ENCODE data around the gene TACC2. TPM values are rescaled to one million over a fixed set of nuclear protein-coding genes. Genes with fewer than 3 reads are reported as not detected.

The TACC2 gene
- total and polyA plus RNA-seq, 9 of the 15 experiments (the other 6 are each of a cell fraction or from before 2014, with no cell fraction given) = under 0.01 to 0.35 (median 0.03) TPM; not detected in 6

DNA sequence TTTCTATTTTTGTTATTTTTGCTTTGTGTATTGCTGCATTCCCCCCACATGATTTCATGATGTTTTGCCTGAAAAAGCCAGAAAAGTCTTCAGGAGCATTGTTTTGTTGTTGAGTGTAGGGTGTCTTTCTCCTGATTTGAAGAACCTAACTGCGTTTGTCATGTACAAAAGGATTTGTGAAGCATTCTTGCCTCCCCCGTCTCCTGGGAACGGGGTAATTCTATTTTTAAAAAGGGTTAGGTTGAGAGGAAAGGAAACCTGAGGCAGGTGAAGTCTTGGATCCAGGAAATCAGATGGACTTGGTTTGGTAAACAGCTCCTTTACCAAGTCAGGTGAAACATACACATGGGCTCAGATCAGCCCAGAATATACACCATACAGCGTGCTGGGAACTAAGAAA lies 256.2 kb downstream of the TACC2 start:
- Histone ChIP-seq H3K27me3 (ENCODE audit: control insufficient read depth in 2 of 2, insufficient read depth in 2 of 2, low read length in 2 of 2) (peaks cover 0 to 27% of the 10 kb centered on the region in 2 experiments; a peak in 3 of 5 replicates), H3K9me3 (replicated peaks; ENCODE audit: control insufficient read depth, insufficient read depth, low read depth, low read length) (no peaks in the 10 kb centered on the region), H2AFZ (ENCODE audit: low read depth, low read length) (no peak overlapping the region), H3K4me3 (no peak overlapping the region), H3K36me3 (ENCODE audit: control insufficient read depth, insufficient read depth, low read length) (no peaks in the 10 kb centered on the region), H3K27ac (ENCODE audit: extremely low read depth, low read depth, low read length) (no peak overlapping the region), H3K9ac (ENCODE audit: insufficient read depth in 1 of 2, low read depth in 2 of 2, low read length in 2 of 2) (no peak overlapping the region), H3K4me2 (ENCODE audit: insufficient read depth, low read length) (no peak overlapping the region), H3K9me1 (ENCODE audit: control insufficient read depth, insufficient read depth, low read length) (no peaks in the 10 kb centered on the region), H3K4me1 (replicated peaks in 1 of 2; ENCODE audit: control insufficient read depth in 2 of 2, insufficient read depth in 2 of 2, low read length in 2 of 2) (no peaks in the 10 kb centered on the region), H3K79me2 (ENCODE audit: control insufficient read depth, insufficient read depth, low read length) (no peaks in the 10 kb centered on the region), H4K20me1 (replicated peaks; ENCODE audit: control insufficient read depth, insufficient read depth, low read length) (no peaks in the 10 kb centered on the region)
- intact Hi-C loops (cut with micrococcal nuclease) = no loop called here
- POLR2A ChIA-PET = no interaction called here
- WGBS (ENCODE audit: insufficient coverage, low coverage, missing lambda C conversion rate) = 0% methylated on average over 1 of the region's 4 CpGs
- no TSS peak for BruUV-seq (replicated peaks)
- FAIRE-seq (no peak), ATAC-seq (no peak), DNase-seq (ENCODE audit: extremely low read depth in 1 of 4, low spot score in 3 of 4) (no peak)
- CTCF ChIA-PET (ENCODE audit: low intra/inter-chr PET ratio) = no interaction called here
- in situ Hi-C loops (cut with MboI) = no loop called here
- TF ChIP-seq ZNF133 (CRISPR knock-in tag; IDR thresholded peaks at IDR 0.05) (no peak), NCOA6 (IDR thresholded peaks at IDR 0.05) (no peak), NFRKB (IDR thresholded peaks at IDR 0.05; ENCODE audit: low read depth) (no peak), FOXM1 (IDR thresholded peaks at IDR 0.05; ENCODE audit: low read depth) (no peak), FOXM1 (CRISPR knock-in tag; IDR thresholded peaks at IDR 0.05; ENCODE audit: low read depth) (no peak), CEBPG (CRISPR knock-in tag; IDR thresholded peaks at IDR 0.05) (no peak), CEBPG (tag; conservative IDR thresholded peaks at IDR 0.05 in 1 of 2, IDR thresholded peaks at IDR 0.05 in 1 of 2) (no peak), MEF2A (IDR thresholded peaks at IDR 0.05; ENCODE audit: control insufficient read depth, low read depth, low read length) (no peak), ZNF324 (CRISPR knock-in tag; IDR thresholded peaks at IDR 0.05) (no peak), STAG1 (CRISPR knock-in tag; IDR thresholded peaks at IDR 0.05; ENCODE audit: borderline replicate concordance) (no peak), ZKSCAN1 (IDR thresholded peaks at IDR 0.05; ENCODE audit: low read depth, low read length) (no peak), GTF2A2 (tag; IDR thresholded peaks at IDR 0.05) (no peak), NCOA1 (IDR thresholded peaks at IDR 0.05; ENCODE audit: low read depth) (no peak), ZNF644 (tag; IDR thresholded peaks at IDR 0.05; ENCODE audit: low read depth) (no peak), HDAC1 (IDR thresholded peaks at IDR 0.05) (no peak)
